Type B pancreatic cell (in vitro differentiated cells): ENCODE measurements around the gene HOXB9. TPM values are rescaled to one million over a fixed set of nuclear protein-coding genes. Genes with fewer than 3 reads are reported as not detected.

ENCODE experiments used
- DNase-seq: peaks from one replicate; pipeline ENCODE4 v3.0.0; 2021; ENCODE audit warnings: mixed read lengths; ENCODE audit not compliant: unreplicated experiment; ENCODE audit errors: extremely low spot score
- H3K27ac Mint-ChIP-seq: 2 replicates; pipeline ENCODE4 v1.8.0; 2021; ENCODE audit warnings: mild to moderate bottlenecking, mixed read lengths
- H3K27me3 Mint-ChIP-seq: 2 replicates; pipeline ENCODE4 v1.8.0; 2021; ENCODE audit warnings: mixed read lengths
- H3K36me3 Mint-ChIP-seq: 2 replicates; pipeline ENCODE4 v1.8.0; 2021; ENCODE audit warnings: mixed read lengths
- H3K4me1 Mint-ChIP-seq: one replicate; pipeline ENCODE4 v1.8.0; 2021; ENCODE audit warnings: mixed read lengths; ENCODE audit not compliant: unreplicated experiment
- H3K4me3 Mint-ChIP-seq: 2 replicates; pipeline ENCODE4 v1.8.0; 2021; ENCODE audit warnings: mild to moderate bottlenecking, mixed read lengths
- H3K9me3 Mint-ChIP-seq: 2 replicates; pipeline ENCODE4 v1.8.0; 2021; ENCODE audit warnings: mixed read lengths
- CTCF ChIP-seq: fragments of 200-600 bp; sonication (generic); conservative IDR thresholded peaks from 2 replicates; pipeline ENCODE4 v1.5.0; 2021; ENCODE audit warnings: antibody characterized with exemption, mild to moderate bottlenecking
- total RNA-seq: library from RNA; stranded (reverse); gene quantifications from 2 replicates; pipeline ENCODE4 v1.2.1, GENCODE V29; 2021; ENCODE audit warnings: low replicate concordance

HOXB9 gene
- total RNA-seq, 1 donor from 2014 or later, result 9.4 TPM

- Mint-ChIP-seq H3K4me3 (no peak overlapping the region), H3K27ac (no peak overlapping the region), H3K36me3 (no peaks in the 10 kb centered on the region), H3K9me3 (no peaks in the 10 kb centered on the region), H3K4me1 (peaks cover 5% of the 10 kb centered on the region), H3K27me3 (peaks cover 100% of the 10 kb centered on the region)
- no peak for DNase-seq
- no peak for TF ChIP-seq CTCF
Observed at GRCh38 chr17:48631693-48632578, 5.8 kb upstream of the HOXB9 start.

- TF ChIP-seq CTCF, result no peak
- Mint-ChIP-seq H3K9me3 (no peaks in the 10 kb centered on the region), H3K27ac (no peak overlapping the region), H3K4me1 (peaks cover 9% of the 10 kb centered on the region), H3K4me3 (no peak overlapping the region), H3K27me3 (peaks cover 100% of the 10 kb centered on the region), H3K36me3 (no peaks in the 10 kb centered on the region)
- DNase-seq, result no peak
Observed at GRCh38 chr17:48630925-48631692, 5.0 kb upstream of the HOXB9 start.

- no peak overlapping the region for H3K27ac Mint-ChIP-seq
- TF ChIP-seq CTCF, result no peak
- H3K9me3 Mint-ChIP-seq, result no peaks in the 10 kb centered on the region
- H3K27me3 Mint-ChIP-seq, result peaks cover 100% of the 10 kb centered on the region
- peaks cover 9% of the 10 kb centered on the region for H3K4me1 Mint-ChIP-seq
- H3K4me3 Mint-ChIP-seq, result no peak overlapping the region
- H3K36me3 Mint-ChIP-seq, result no peaks in the 10 kb centered on the region
- no peak for DNase-seq
Observed at GRCh38 chr17:48630009-48630924, 4.1 kb upstream of the HOXB9 start.

- H3K27ac Mint-ChIP-seq, result no peak overlapping the region
- H3K4me1 Mint-ChIP-seq, result peaks cover 9% of the 10 kb centered on the region
- no peaks in the 10 kb centered on the region for H3K36me3 Mint-ChIP-seq
- H3K4me3 Mint-ChIP-seq, result peak overlapping the region; percentile 8
- H3K9me3 Mint-ChIP-seq, result no peaks in the 10 kb centered on the region
- no peak for DNase-seq
- no peak for TF ChIP-seq CTCF
- H3K27me3 Mint-ChIP-seq, result peaks cover 98% of the 10 kb centered on the region
Observed at GRCh38 chr17:48629411-48629759, 3.2 kb upstream of the HOXB9 start.

- H3K27ac Mint-ChIP-seq, result no peak overlapping the region
- H3K36me3 Mint-ChIP-seq, result no peaks in the 10 kb centered on the region
- H3K4me1 Mint-ChIP-seq, result peaks cover 9% of the 10 kb centered on the region
- H3K27me3 Mint-ChIP-seq, result peaks cover 98% of the 10 kb centered on the region
- no peak for DNase-seq
- H3K4me3 Mint-ChIP-seq, result peak overlapping the region; percentile 8
- TF ChIP-seq CTCF, result no peak
- no peaks in the 10 kb centered on the region for H3K9me3 Mint-ChIP-seq
Observed at GRCh38 chr17:48628649-48629410, 2.7 kb upstream of the HOXB9 start.
